A673 (cell line): ENCODE results near the gene LAMTOR3. TPM values are rescaled to one million over a fixed set of nuclear protein-coding genes. Genes with fewer than 3 reads are reported as not detected.

Experiments used
- BruUV-seq: library from RNA; stranded (reverse); fragments of 400-500 nt; replicated peaks from 2 replicates; lab custom pipeline; 2021; lab: Mats Ljungman, UMichigan
- CTCF ChIA-PET: fragments of 300-600 bp; sonication (Branson Sonifier 250); formaldehyde crosslinking; loops from one replicate; lab custom pipeline; 2022; ENCODE audit warnings: antibody characterized with exemption; lab: Charles Lee
- POLR2A ChIA-PET: fragments of 300-600 bp; sonication (Branson Sonifier 250); formaldehyde crosslinking; loops from one replicate; lab custom pipeline; 2022; ENCODE audit warnings: antibody characterized with exemption; ENCODE audit not compliant: low non-redundant PET; lab: Charles Lee
- DNase-seq: peaks from one replicate; pipeline ENCODE4 v3.0.0-alpha.2; 2015; ENCODE audit warnings: low spot score
- H3K27ac ChIP-seq: fragments of 200-600 bp; sonication (generic); 2 replicates; pipeline ENCODE4 v1.5.1; 2016; ENCODE audit warnings: mixed run types, low read depth, mild to moderate bottlenecking, mixed read lengths, antibody characterized with exemption, low read length; ENCODE audit not compliant: poor library complexity, severe bottlenecking
- H3K27me3 ChIP-seq: fragments of 200-600 bp; sonication (generic); replicated peaks from 2 replicates; pipeline ENCODE4 v1.6.1; 2017; ENCODE audit warnings: mixed run types, low read depth, mild to moderate bottlenecking, mixed read lengths, antibody characterized with exemption, low read length; ENCODE audit not compliant: insufficient read depth, poor library complexity
- H3K36me3 ChIP-seq: fragments of 200-600 bp; sonication (generic); 2 replicates; pipeline ENCODE4 v1.6.1; 2016; ENCODE audit warnings: mixed run types, mild to moderate bottlenecking, mixed read lengths, antibody characterized with exemption, low read length; ENCODE audit not compliant: insufficient read depth, poor library complexity, severe bottlenecking
- H3K4me1 ChIP-seq: fragments of 200-600 bp; sonication (generic); 2 replicates; pipeline ENCODE4 v1.6.1; 2017; ENCODE audit warnings: mixed run types, mild to moderate bottlenecking, mixed read lengths, antibody characterized with exemption, low read length; ENCODE audit not compliant: insufficient read depth, poor library complexity, severe bottlenecking
- H3K4me3 ChIP-seq: fragments of 200-600 bp; sonication (generic); 2 replicates; pipeline ENCODE4 v1.5.1; 2016; ENCODE audit warnings: low read depth, mixed run types, mild to moderate bottlenecking, mixed read lengths, low read length; ENCODE audit not compliant: poor library complexity, severe bottlenecking
- H3K9me3 ChIP-seq: fragments of 200-600 bp; sonication (generic); 2 replicates; pipeline ENCODE4 v1.6.1; 2016; ENCODE audit warnings: mixed run types, low read depth, mild to moderate bottlenecking, mixed read lengths, antibody characterized with exemption, low read length; ENCODE audit not compliant: poor library complexity, severe bottlenecking
- CTCF ChIP-seq: fragments of 300-800, 200-600 bp; sonication (generic); conservative IDR thresholded peaks from 2 replicates; pipeline ENCODE4 v1.5.1; 2017; ENCODE audit warnings: low read depth, mild to moderate bottlenecking, antibody characterized with exemption, low read length, moderate library complexity, mixed read lengths
- EZH2 ChIP-seq: fragments of 200-600 bp; sonication (generic); IDR thresholded peaks from 2 replicates; pipeline ENCODE4 v1.6.1; 2017; ENCODE audit warnings: borderline replicate concordance, low read depth, mild to moderate bottlenecking, mixed read lengths, antibody characterized with exemption, low read length; ENCODE audit not compliant: poor library complexity, severe bottlenecking
- intact Hi-C: fragments of 100-400 bp; cut with micrococcal nuclease; formaldehyde crosslinking; loops from one replicate; pipeline ENCODE4 v1.10.0; 2022; ENCODE audit not compliant: unreplicated experiment
- total RNA-seq: library from RNA; stranded (reverse); gene quantifications from 2 replicates; pipeline ENCODE4 v1.2.3, GENCODE V29; 2021

Gene LAMTOR3
- total RNA-seq, 1 experiment from 2014 or later, result 31.6 TPM

DNA sequence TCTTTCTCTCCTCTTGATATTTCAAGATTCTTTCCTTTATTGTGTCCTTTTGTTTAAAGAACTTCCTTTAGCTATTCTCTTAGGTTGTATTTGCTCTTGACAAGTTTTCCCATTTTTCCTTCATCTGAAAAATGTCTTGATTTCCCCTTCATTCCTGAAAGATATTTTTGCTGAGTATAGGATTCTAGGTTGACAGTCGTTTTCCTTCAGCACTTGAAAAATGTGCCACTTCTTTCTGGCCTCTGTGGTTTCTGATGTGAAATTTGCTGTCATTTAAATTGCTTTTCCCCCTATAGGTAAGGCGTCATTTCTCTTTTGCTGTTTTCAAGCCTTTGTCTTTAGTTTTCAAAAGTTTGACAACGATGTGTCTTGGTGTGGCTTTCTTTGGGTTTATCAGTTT is 23.3 kb upstream of the LAMTOR3 start:
- TF ChIP-seq EZH2, result no peak
- ChIA-PET POLR2A (no interaction called here), CTCF (no interaction called here)
- BruUV-seq, result no TSS peak
- intact Hi-C loops, result no loop called here
- DNase-seq, result no peak
- H3K9me3 ChIP-seq, result no peaks in the 10 kb centered on the region
- H3K27ac ChIP-seq, result no peak overlapping the region
- H3K4me3 ChIP-seq, result no peak overlapping the region
- no peaks in the 10 kb centered on the region for H3K4me1 ChIP-seq
- no peaks in the 10 kb centered on the region for H3K27me3 ChIP-seq
- H3K36me3 ChIP-seq, result peaks cover 7% of the 10 kb centered on the region

DNA sequence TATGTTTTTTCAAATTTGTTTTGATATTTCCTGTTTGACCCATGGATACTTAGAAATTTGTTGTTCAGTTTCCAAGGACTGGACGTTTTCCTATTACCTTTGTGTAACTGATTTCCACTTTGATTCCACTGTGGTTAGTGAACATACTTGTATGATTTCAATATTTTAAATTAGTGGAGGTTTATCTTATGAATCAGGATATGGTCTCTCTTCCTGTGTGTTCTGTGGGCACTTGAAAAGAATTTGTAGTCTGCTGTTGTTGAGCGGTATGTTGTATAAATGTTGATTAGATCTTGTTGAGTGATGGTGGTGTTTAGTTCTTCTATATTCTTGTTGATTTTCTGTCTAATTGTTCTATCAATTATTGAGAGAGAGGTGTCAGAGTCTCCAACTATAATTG is 21.2 kb upstream of the LAMTOR3 start:
- intact Hi-C loops, result no loop called here
- ChIA-PET CTCF (no interaction called here), POLR2A (no interaction called here)
- Histone ChIP-seq H3K27ac (no peak overlapping the region), H3K4me1 (no peaks in the 10 kb centered on the region), H3K27me3 (no peaks in the 10 kb centered on the region), H3K36me3 (no peaks in the 10 kb centered on the region), H3K9me3 (no peaks in the 10 kb centered on the region), H3K4me3 (no peak overlapping the region)
- no TSS peak for BruUV-seq
- no peak for DNase-seq
- no peak for TF ChIP-seq EZH2
- TF ChIP-seq CTCF, result no peak

GRCh38 chr4:99894998-99895397 is 771 bp upstream of the LAMTOR3 start:
- no peaks in the 10 kb centered on the region for H3K9me3 ChIP-seq
- no peak for DNase-seq
- TF ChIP-seq CTCF (no peak), EZH2 (no peak)
- H3K27me3 ChIP-seq, result no peaks in the 10 kb centered on the region
- no TSS peak for BruUV-seq
- H3K4me3 ChIP-seq, result peak overlapping the region; percentile 98
- no peaks in the 10 kb centered on the region for H3K36me3 ChIP-seq
- ChIA-PET CTCF (interaction anchor here (0.6 kb wide), 1 partner anchor 49 kb away, joined by 3 read pairs; no protein-coding TSS in a partner anchor), POLR2A (interaction anchor here (0.6 to 1.1 kb wide), 3 partner anchors 54 to 595 kb away, joined by 4 to 6 read pairs (median 5); partner anchors contain the start of gene H2AZ1)
- intact Hi-C loops, result loop anchor here (1.0 kb wide), 1 partner anchor 12 kb away; no protein-coding TSS in a partner anchor
- H3K27ac ChIP-seq, result peak overlapping the region; percentile 68
- peaks cover 13% of the 10 kb centered on the region for H3K4me1 ChIP-seq

DNA sequence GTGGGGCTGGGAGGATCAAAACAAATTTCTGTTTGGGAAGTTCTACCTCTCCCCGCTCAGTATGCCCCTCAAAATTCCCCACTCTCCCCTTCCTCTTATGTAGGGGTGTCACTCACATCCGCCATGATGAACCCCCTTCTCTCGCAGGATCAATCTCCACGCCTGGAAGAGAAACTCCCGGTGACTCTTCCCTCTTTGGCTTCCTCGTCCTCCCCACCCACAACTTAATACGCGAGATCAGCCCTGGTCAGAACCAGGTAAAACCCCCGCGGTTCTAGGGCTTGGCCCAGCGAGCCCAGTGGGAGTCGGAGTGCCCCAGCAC is 427 bp downstream of the LAMTOR3 start:
- Histone ChIP-seq H3K4me3 (peak overlapping the region; percentile 98), H3K27ac (peak overlapping the region; percentile 83), H3K9me3 (no peaks in the 10 kb centered on the region), H3K4me1 (peaks cover 13% of the 10 kb centered on the region), H3K36me3 (no peaks in the 10 kb centered on the region), H3K27me3 (no peaks in the 10 kb centered on the region)
- ChIA-PET POLR2A (interaction anchor here (1.1 kb wide), 1 partner anchor 57 kb away, joined by 4 read pairs; the partner anchor contains the start of gene H2AZ1), CTCF (no interaction called here)
- peak; percentile 2 for DNase-seq
- intact Hi-C loops, result no loop called here
- TF ChIP-seq EZH2, result no peak
- TF ChIP-seq CTCF, result no peak
- no TSS peak for BruUV-seq
